GM10847 (cell line): ENCODE results near the gene INPP5K.

Experiments
- POLR2A ChIP-seq: IDR thresholded peaks from 2 replicates; pipeline ENCODE4 v1.6.1; 2011; ENCODE audit not compliant: insufficient read length; ENCODE audit errors: extremely low read depth

Gene INPP5K

GRCh38 chr17:1470755-1471462 lies 45.5 kb downstream of the INPP5K start:
- no peak for TF ChIP-seq POLR2A

- no peak for TF ChIP-seq POLR2A
These were observed 46.2 kb downstream of the INPP5K start for GRCh38 chr17:1470071-1470754.

- TF ChIP-seq POLR2A, result no peak
These were observed 47.1 kb downstream of the INPP5K start for GRCh38 chr17:1469231-1469852.

- TF ChIP-seq POLR2A, result no peak
These were observed 48.4 kb downstream of the INPP5K start for GRCh38 chr17:1467898-1468492.

- no peak for TF ChIP-seq POLR2A
These were observed 49.2 kb downstream of the INPP5K start for GRCh38 chr17:1467258-1467657.

GRCh38 chr17:1464186-1464585 lies 52.2 kb downstream of the INPP5K start:
- TF ChIP-seq POLR2A, result no peak

GRCh38 chr17:1462164-1463112 lies 54.0 kb downstream of the INPP5K start:
- no peak for TF ChIP-seq POLR2A

- TF ChIP-seq POLR2A, result no peak
These were observed 55.0 kb downstream of the INPP5K start for GRCh38 chr17:1461198-1461944.

GRCh38 chr17:1460233-1460632 lies 56.2 kb downstream of the INPP5K start:
- no peak for TF ChIP-seq POLR2A

GRCh38 chr17:1455797-1456599 lies 60.4 kb downstream of the INPP5K start, which contains the start of gene CRK:
Gene CRK, minus strand, starts transcription at chr17:1456232. Its CDS starts 115 bp downstream, at chr17:1456117.
- TF ChIP-seq POLR2A, result peak; percentile 92

- no peak for TF ChIP-seq POLR2A
These were observed 61.1 kb downstream of the INPP5K start for GRCh38 chr17:1455291-1455796.

GRCh38 chr17:1454541-1454940 lies 61.9 kb downstream of the INPP5K start:
- no peak for TF ChIP-seq POLR2A

GRCh38 chr17:1452836-1453235 lies 63.6 kb downstream of the INPP5K start:
- TF ChIP-seq POLR2A, result no peak
